HepG2 (cell line): ENCODE data around the gene SLC12A1. TPM values are rescaled to one million over a fixed set of nuclear protein-coding genes. Genes with fewer than 3 reads are reported as not detected.

Experiments used
- CENPT ChIP-seq: sonication (generic); formaldehyde crosslinking; IDR thresholded peaks from 2 replicates; pipeline ENCODE4 v1.8.0; 2022; ENCODE audit warnings: low read depth, mild to moderate bottlenecking, moderate library complexity, missing genetic modification reagents
- CREBL2 ChIP-seq: sonication (generic); formaldehyde crosslinking; IDR thresholded peaks from 2 replicates; pipeline ENCODE4 v1.8.1; 2023; ENCODE audit warnings: missing genetic modification reagents, mild to moderate bottlenecking, borderline replicate concordance
- E2F1 ChIP-seq: sonication (generic); formaldehyde crosslinking; IDR thresholded peaks from 2 replicates; pipeline ENCODE4 v1.5.0; 2020; ENCODE audit warnings: missing genetic modification reagents
- FOXK2 ChIP-seq: fragments of 450-650 bp; IDR thresholded peaks from 2 replicates; pipeline ENCODE4 v1.6.1; 2016
- LCORL ChIP-seq, 2 experiments: fragments of 450-650 bp in 1 of 2; sonication (generic) in 1 of 2; formaldehyde crosslinking in 1 of 2; IDR thresholded peaks; 2 replicates each; pipeline versions ENCODE4 v1.5.0 to v1.6.1; 2017 to 2020; ENCODE audit warnings: antibody characterized with exemption in 1 of 2, missing genetic modification reagents in 1 of 2
- TBX2 ChIP-seq: sonication (generic); formaldehyde crosslinking; IDR thresholded peaks from 2 replicates; pipeline ENCODE4 v1.5.0; 2020; ENCODE audit warnings: missing genetic modification reagents, mild to moderate bottlenecking, borderline replicate concordance
- TFAP4 ChIP-seq: sonication (generic); IDR thresholded peaks from 2 replicates; pipeline ENCODE4 v1.6.1; 2016; ENCODE audit warnings: low read depth, borderline replicate concordance
- ZBTB14 ChIP-seq: sonication (generic); formaldehyde crosslinking; IDR thresholded peaks from 2 replicates; pipeline ENCODE4 v1.4.0; 2020; ENCODE audit warnings: missing genetic modification reagents
- ZNF496 ChIP-seq: sonication (generic); formaldehyde crosslinking; IDR thresholded peaks from 2 replicates; pipeline ENCODE4 v1.8.1; 2023; ENCODE audit warnings: mild to moderate bottlenecking, moderate library complexity, missing genetic modification reagents; ENCODE audit not compliant: insufficient replicate concordance
- ZNF724P ChIP-seq: sonication (generic); formaldehyde crosslinking; IDR thresholded peaks from 2 replicates; pipeline ENCODE4 v1.8.0; 2022; ENCODE audit warnings: missing genetic modification reagents, borderline replicate concordance
- ZNF766 ChIP-seq: sonication (generic); formaldehyde crosslinking; IDR thresholded peaks from 2 replicates; pipeline ENCODE4 v1.5.0; 2020; ENCODE audit warnings: missing genetic modification reagents, borderline replicate concordance
- polyA plus RNA-seq, 8 experiments: library from polyadenylated mRNA; depleted of rRNA in 3 of 8; stranded (reverse) in 7 of 8; unstranded in 1 of 8; fragments of >200 nt; fragmentation: Illumina TruSeq in 4 of 8; extraction: Trizol in 4 of 8; gene quantifications; 2 replicates each; pipeline versions ENCODE4 v1.2.1 to v1.2.3, GENCODE V29; 2011 to 2016; ENCODE audit warnings: low read depth in 4 of 8, missing spikeins in 1 of 8, mixed read lengths in 1 of 8; ENCODE audit not compliant: insufficient read depth in 1 of 8
- total RNA-seq, 5 experiments: library from RNA; depleted of rRNA; stranded (reverse); fragments of >200 nt; fragmentation: Illumina TruSeq; extraction: Trizol; gene quantifications; 2 replicates each; pipeline ENCODE4 v1.2.3, GENCODE V29; 2016; ENCODE audit warnings: low read depth in 1 of 5
- TF ChIP-seq, protein P1 (sequence below): sonication (generic); formaldehyde crosslinking; IDR thresholded peaks from 2 replicates; pipeline ENCODE4 v1.5.1; 2020; ENCODE audit warnings: mild to moderate bottlenecking, missing genetic modification reagents, borderline replicate concordance
- TF ChIP-seq, protein P2 (sequence below): IDR thresholded peaks from 2 replicates; pipeline ENCODE4 v1.6.1; 2016; ENCODE audit warnings: low read depth

Gene SLC12A1
- total and polyA plus RNA-seq, 2 of the 13 experiments (the other 11 are each of a cell fraction or from before 2014, with no cell fraction given), result not detected

- no peak; the same call in 1 of the 2 replicates for TF ChIP-seq ZNF724P (CRISPR knock-in tag)
- no peak for TF ChIP-seq LCORL (IDR thresholded peaks at IDR 0.05)
- TF ChIP-seq LCORL (CRISPR knock-in tag; IDR thresholded peaks at IDR 0.05), result peak; percentile 37; the same call in 1 of the 2 replicates
- TF ChIP-seq TBX2 (CRISPR knock-in tag), result peak; percentile 75
- no peak for TF ChIP-seq E2F1 (CRISPR knock-in tag)
- TF ChIP-seq, protein P1, sequence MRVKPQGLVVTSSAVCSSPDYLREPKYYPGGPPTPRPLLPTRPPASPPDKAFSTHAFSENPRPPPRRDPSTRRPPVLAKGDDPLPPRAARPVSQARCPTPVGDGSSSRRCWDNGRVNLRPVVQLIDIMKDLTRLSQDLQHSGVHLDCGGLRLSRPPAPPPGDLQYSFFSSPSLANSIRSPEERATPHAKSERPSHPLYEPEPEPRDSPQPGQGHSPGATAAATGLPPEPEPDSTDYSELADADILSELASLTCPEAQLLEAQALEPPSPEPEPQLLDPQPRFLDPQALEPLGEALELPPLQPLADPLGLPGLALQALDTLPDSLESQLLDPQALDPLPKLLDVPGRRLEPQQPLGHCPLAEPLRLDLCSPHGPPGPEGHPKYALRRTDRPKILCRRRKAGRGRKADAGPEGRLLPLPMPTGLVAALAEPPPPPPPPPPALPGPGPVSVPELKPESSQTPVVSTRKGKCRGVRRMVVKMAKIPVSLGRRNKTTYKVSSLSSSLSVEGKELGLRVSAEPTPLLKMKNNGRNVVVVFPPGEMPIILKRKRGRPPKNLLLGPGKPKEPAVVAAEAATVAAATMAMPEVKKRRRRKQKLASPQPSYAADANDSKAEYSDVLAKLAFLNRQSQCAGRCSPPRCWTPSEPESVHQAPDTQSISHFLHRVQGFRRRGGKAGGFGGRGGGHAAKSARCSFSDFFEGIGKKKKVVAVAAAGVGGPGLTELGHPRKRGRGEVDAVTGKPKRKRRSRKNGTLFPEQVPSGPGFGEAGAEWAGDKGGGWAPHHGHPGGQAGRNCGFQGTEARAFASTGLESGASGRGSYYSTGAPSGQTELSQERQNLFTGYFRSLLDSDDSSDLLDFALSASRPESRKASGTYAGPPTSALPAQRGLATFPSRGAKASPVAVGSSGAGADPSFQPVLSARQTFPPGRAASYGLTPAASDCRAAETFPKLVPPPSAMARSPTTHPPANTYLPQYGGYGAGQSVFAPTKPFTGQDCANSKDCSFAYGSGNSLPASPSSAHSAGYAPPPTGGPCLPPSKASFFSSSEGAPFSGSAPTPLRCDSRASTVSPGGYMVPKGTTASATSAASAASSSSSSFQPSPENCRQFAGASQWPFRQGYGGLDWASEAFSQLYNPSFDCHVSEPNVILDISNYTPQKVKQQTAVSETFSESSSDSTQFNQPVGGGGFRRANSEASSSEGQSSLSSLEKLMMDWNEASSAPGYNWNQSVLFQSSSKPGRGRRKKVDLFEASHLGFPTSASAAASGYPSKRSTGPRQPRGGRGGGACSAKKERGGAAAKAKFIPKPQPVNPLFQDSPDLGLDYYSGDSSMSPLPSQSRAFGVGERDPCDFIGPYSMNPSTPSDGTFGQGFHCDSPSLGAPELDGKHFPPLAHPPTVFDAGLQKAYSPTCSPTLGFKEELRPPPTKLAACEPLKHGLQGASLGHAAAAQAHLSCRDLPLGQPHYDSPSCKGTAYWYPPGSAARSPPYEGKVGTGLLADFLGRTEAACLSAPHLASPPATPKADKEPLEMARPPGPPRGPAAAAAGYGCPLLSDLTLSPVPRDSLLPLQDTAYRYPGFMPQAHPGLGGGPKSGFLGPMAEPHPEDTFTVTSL (CRISPR knock-in tag), result peak; percentile 14; the same call in 1 of the 2 replicates
- TF ChIP-seq, protein P2, sequence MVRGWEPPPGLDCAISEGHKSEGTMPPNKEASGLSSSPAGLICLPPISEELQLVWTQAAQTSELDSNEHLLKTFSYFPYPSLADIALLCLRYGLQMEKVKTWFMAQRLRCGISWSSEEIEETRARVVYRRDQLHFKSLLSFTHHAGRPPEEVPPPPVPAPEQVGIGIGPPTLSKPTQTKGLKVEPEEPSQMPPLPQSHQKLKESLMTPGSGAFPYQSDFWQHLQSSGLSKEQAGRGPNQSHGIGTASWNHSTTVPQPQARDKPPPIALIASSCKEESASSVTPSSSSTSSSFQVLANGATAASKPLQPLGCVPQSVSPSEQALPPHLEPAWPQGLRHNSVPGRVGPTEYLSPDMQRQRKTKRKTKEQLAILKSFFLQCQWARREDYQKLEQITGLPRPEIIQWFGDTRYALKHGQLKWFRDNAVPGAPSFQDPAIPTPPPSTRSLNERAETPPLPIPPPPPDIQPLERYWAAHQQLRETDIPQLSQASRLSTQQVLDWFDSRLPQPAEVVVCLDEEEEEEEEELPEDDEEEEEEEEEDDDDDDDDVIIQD, result no peak
- TF ChIP-seq ZBTB14 (CRISPR knock-in tag), result no peak
- no peak for TF ChIP-seq FOXK2
- TF ChIP-seq ZNF766 (CRISPR knock-in tag), result 0 out of 2 replicates have a peak, but pooled peaks have one; percentile 76
- no peak for TF ChIP-seq TFAP4
- TF ChIP-seq CREBL2 (CRISPR knock-in tag), result no peak
- 0 out of 2 replicates have a peak, but pooled peaks have one; percentile 65 for TF ChIP-seq CENPT (CRISPR knock-in tag)
- no peak for TF ChIP-seq ZNF496 (CRISPR knock-in tag)
Observed at GRCh38 chr15:48330855-48331795, 125.0 kb downstream of the SLC12A1 start, which contains the start of gene DUT (continued).
